Activated CD4-positive, alpha-beta T cell treated with anti-CD3 and anti-CD28 coated beads, Interleukin-2, amount 50 U/mL, for 48 hours (primary cell): ENCODE data around the gene ADAMTS1.
A peak's percentile ranks its signal among the peaks of the same experiment; 100 is the strongest.

Experiments
- DNase-seq, 2 experiments: peaks; one replicate each; pipeline ENCODE4 v3.0.0-alpha.2; 2020

The ADAMTS1 gene

GRCh38 chr21:26844258-26845065, 747 bp downstream of the ADAMTS1 start:
- DNase-seq, result peak; percentile 4 to 9

GRCh38 chr21:26843933-26844257, 1.3 kb downstream of the ADAMTS1 start:
- no peak for DNase-seq

- DNase-seq, result peak in 1 of 2 experiments; percentile 12
Observed at GRCh38 chr21:26842974-26843932, 2.0 kb downstream of the ADAMTS1 start.

- no peak for DNase-seq
Observed at GRCh38 chr21:26842300-26842699, 2.9 kb downstream of the ADAMTS1 start.

- no peak for DNase-seq
Observed at GRCh38 chr21:26840912-26841311, 4.3 kb downstream of the ADAMTS1 start.

- DNase-seq, result no peak
Observed at GRCh38 chr21:26840201-26840600, 5.0 kb downstream of the ADAMTS1 start.

GRCh38 chr21:26837539-26837938, 7.7 kb downstream of the ADAMTS1 start:
- DNase-seq, result no peak

GRCh38 chr21:26836528-26836927, 8.7 kb downstream of the ADAMTS1 start:
- DNase-seq, result no peak

- no peak for DNase-seq
Observed at GRCh38 chr21:26835714-26836265, 9.4 kb downstream of the ADAMTS1 start.

- no peak for DNase-seq
Observed at GRCh38 chr21:26835027-26835713, 10.0 kb downstream of the ADAMTS1 start.

GRCh38 chr21:26834181-26834905, 10.9 kb downstream of the ADAMTS1 start:
- DNase-seq, result no peak

GRCh38 chr21:26833460-26833939, 11.7 kb downstream of the ADAMTS1 start:
- no peak for DNase-seq

GRCh38 chr21:26833011-26833410, 12.2 kb downstream of the ADAMTS1 start:
- no peak for DNase-seq

- DNase-seq, result no peak
Observed at GRCh38 chr21:26832546-26832945, 12.7 kb downstream of the ADAMTS1 start.

- DNase-seq, result no peak
Observed at GRCh38 chr21:26826801-26827200, 18.4 kb downstream of the ADAMTS1 start.

- DNase-seq, result no peak
Observed at GRCh38 chr21:26820509-26820908, 24.7 kb downstream of the ADAMTS1 start.

GRCh38 chr21:26819740-26820324, 25.4 kb downstream of the ADAMTS1 start:
- no peak for DNase-seq

GRCh38 chr21:26818906-26819305, 26.3 kb downstream of the ADAMTS1 start:
- DNase-seq, result no peak

- no peak for DNase-seq
Observed at GRCh38 chr21:26815197-26815596, 30.0 kb downstream of the ADAMTS1 start.

- DNase-seq, result no peak
Observed at GRCh38 chr21:26814386-26814785, 30.8 kb downstream of the ADAMTS1 start.

GRCh38 chr21:26813426-26813998, 31.7 kb downstream of the ADAMTS1 start:
- DNase-seq, result no peak
